ENCODE results near the gene ATP5ME.

Gene ATP5ME

GRCh38 chr4:683247-683897 is 9.3 kb upstream of the ATP5ME start:
- DNase-seq (ENCODE audit: low read depth in 2 of 2), result no peak
- no peak overlapping the region for H3K4me3 ChIP-seq (replicated peaks in 1 of 2; ENCODE audit: low read depth in 2 of 2, low read length in 2 of 2)
- TF ChIP-seq CTCF (IDR thresholded peaks at IDR 0.05; ENCODE audit: low read depth, low read length), result no peak

- H3K4me3 ChIP-seq (replicated peaks in 1 of 2; ENCODE audit: low read depth in 2 of 2, low read length in 2 of 2), result no peak overlapping the region
- TF ChIP-seq CTCF (IDR thresholded peaks at IDR 0.05; ENCODE audit: low read depth, low read length), result no peak
- no peak for DNase-seq (ENCODE audit: low read depth in 2 of 2)
Observed at GRCh38 chr4:682490-683172, 8.6 kb upstream of the ATP5ME start.

- no peak for DNase-seq (ENCODE audit: low read depth in 2 of 2)
- no peak for TF ChIP-seq CTCF (IDR thresholded peaks at IDR 0.05; ENCODE audit: low read depth, low read length)
- H3K4me3 ChIP-seq (replicated peaks in 1 of 2; ENCODE audit: low read depth in 2 of 2, low read length in 2 of 2), result no peak overlapping the region
Observed at GRCh38 chr4:681736-682451, 7.8 kb upstream of the ATP5ME start.

GRCh38 chr4:680928-681645 is 7.0 kb upstream of the ATP5ME start:
- peak in 1 of 2 donors; percentile 54 for DNase-seq (ENCODE audit: low read depth in 2 of 2)
- TF ChIP-seq CTCF (IDR thresholded peaks at IDR 0.05; ENCODE audit: low read depth, low read length), result no peak
- peak overlapping the region; percentile 35 to 48 for H3K4me3 ChIP-seq (replicated peaks in 1 of 2; ENCODE audit: low read depth in 2 of 2, low read length in 2 of 2)

- H3K4me3 ChIP-seq (replicated peaks in 1 of 2; ENCODE audit: low read depth in 2 of 2, low read length in 2 of 2), result peak overlapping the region in 1 of 2 donors; percentile 48
- TF ChIP-seq CTCF (IDR thresholded peaks at IDR 0.05; ENCODE audit: low read depth, low read length), result no peak
- no peak for DNase-seq (ENCODE audit: low read depth in 2 of 2)
Observed at GRCh38 chr4:680551-680927, 6.5 kb upstream of the ATP5ME start.

- no peak for DNase-seq (ENCODE audit: low read depth in 2 of 2)
- H3K4me3 ChIP-seq (replicated peaks in 1 of 2; ENCODE audit: low read depth in 2 of 2, low read length in 2 of 2), result no peak overlapping the region
- no peak for TF ChIP-seq CTCF (IDR thresholded peaks at IDR 0.05; ENCODE audit: low read depth, low read length)
Observed at GRCh38 chr4:680091-680490, 6.0 kb upstream of the ATP5ME start.

Data from cardiac fibroblast (primary cell).